Adrenal gland (tissue), 12 donors: ENCODE measurements around the gene ATP2C1. TPM values are rescaled to one million over a fixed set of nuclear protein-coding genes. Genes with fewer than 3 reads are reported as not detected.
"Not testable (repeated sequence)": the region's sequence is repeated elsewhere in the genome, so short reads cannot be mapped to it uniquely, and the experiment has no call there.

ENCODE experiments used
- DNase-seq, 7 donors: peaks; one replicate each; pipeline ENCODE4 v3.0.0-alpha.2; 2019 to 2020
- H3K27ac ChIP-seq, 5 donors: fragments of 200-600 bp; sonication (generic) in 4 of 5; 1 replicate in 3 of 5; 2 replicates in 2 of 5; pipeline versions ENCODE4 v1.5.1 to v1.8.0; 2016 to 2020; ENCODE audit warnings: mild to moderate bottlenecking in 1 of 5
- H3K27me3 ChIP-seq: fragments of 200-600 bp; 2 replicates; pipeline ENCODE4 v1.8.0; 2021
- H3K36me3 ChIP-seq, 2 donors: fragments of 200-600 bp; replicated peaks in 1 of 2; 1 replicate in 1 of 2; 2 replicates in 1 of 2; pipeline versions ENCODE4 v1.5.1 to v1.8.0; 2018 to 2022
- H3K4me1 ChIP-seq, 2 donors: fragments of 200-600 bp; replicated peaks in 1 of 2; 1 replicate in 1 of 2; 2 replicates in 1 of 2; pipeline versions ENCODE4 v1.5.1 to v1.8.0; 2018 to 2021
- H3K4me3 ChIP-seq, 4 donors: fragments of 200-600 bp; sonication (generic) in 3 of 4; one replicate each; pipeline ENCODE4 v1.5.1; 2016 to 2018
- H3K9me3 ChIP-seq, 3 donors: fragments of 200-600 bp; sonication (generic) in 1 of 3; replicated peaks in 1 of 3; 1 replicate in 2 of 3; 2 replicates in 1 of 3; pipeline versions ENCODE4 v1.5.1 to v1.8.0; 2016 to 2021
- POLR2A ChIP-seq, 2 donors: fragments of 450-650 bp; IDR thresholded peaks; one replicate each; pipeline ENCODE4 v1.6.1; 2017; ENCODE audit warnings: antibody characterized with exemption in 2 of 2, mild to moderate bottlenecking in 2 of 2, moderate library complexity in 1 of 2
- WGBS, 4 donors: extraction: QIAGEN DNeasy Blood & Tissue Kit in 2 of 4; methylation state at CpG; one replicate each; pipeline versions ENCODE4 v1.1.5 to v1.1.7; 2013 to 2017; 5-methylcytosine and 5-hydroxymethylcytosine counted together
- intact Hi-C, 2 donors: fragments of 100-400 bp; cut with DNase I; formaldehyde crosslinking; loops; one replicate each; pipeline versions ENCODE4 v1.14.1 to v1.15.0; 2022 to 2023
- polyA plus RNA-seq, 3 donors: library from polyadenylated mRNA; stranded (reverse); fragments of 200-250 nt in 2 of 3; fragments of 350-450 nt in 1 of 3; fragmentation: Illumina TruSeq in 1 of 3; extraction: RNeasy Lipid Tissue Mini Kit (QIAGEN cat#74804) in 1 of 3; gene quantifications; one replicate each; pipeline ENCODE4 v1.2.3, GENCODE V29; 2013 to 2014
- total RNA-seq, 9 donors: library from RNA; depleted of rRNA in 4 of 9; stranded (reverse); fragments of >200 nt in 4 of 9; fragments of 120-200 nt in 1 of 9; fragmentation: NEBNext Ultra II Directional in 1 of 9; extraction: Animal tissue kit (Norgen Biotek cat#: 25700) in 1 of 9; gene quantifications; one replicate each; pipeline versions ENCODE4 v1.1.0 to v1.2.4, GENCODE V29; 2013 to 2023
- TF ChIP-seq, protein P1 (sequence below), 6 experiments: fragments of 450-650 bp in 4 of 6; fragments of 200-600 bp in 2 of 6; sonication (generic) in 1 of 6; IDR thresholded peaks; 1 replicate in 5 of 6; 2 replicates in 1 of 6; pipeline versions ENCODE4 v1.5.1 to v1.8.0; 2016 to 2021; ENCODE audit warnings: antibody characterized with exemption in 6 of 6, mild to moderate bottlenecking in 2 of 6, moderate library complexity in 1 of 6
- donor health status: healthy with polysubstance abuse.
- donor health status: Bipolar disorder and iron deficiency.
- donor health status: DM: yes; HTN: yes; CAD: no.
- donor health status: DM: no; HTN: no; CAD: no.
- donor health status: DM: no; HTN: no; CAD: no.
- donor health status: DM: yes; HTN: yes; CAD: no.

Gene ATP2C1
- total and polyA plus RNA-seq, 12 donors = 26.7 to 78.6 (median 55.5) TPM

DNA sequence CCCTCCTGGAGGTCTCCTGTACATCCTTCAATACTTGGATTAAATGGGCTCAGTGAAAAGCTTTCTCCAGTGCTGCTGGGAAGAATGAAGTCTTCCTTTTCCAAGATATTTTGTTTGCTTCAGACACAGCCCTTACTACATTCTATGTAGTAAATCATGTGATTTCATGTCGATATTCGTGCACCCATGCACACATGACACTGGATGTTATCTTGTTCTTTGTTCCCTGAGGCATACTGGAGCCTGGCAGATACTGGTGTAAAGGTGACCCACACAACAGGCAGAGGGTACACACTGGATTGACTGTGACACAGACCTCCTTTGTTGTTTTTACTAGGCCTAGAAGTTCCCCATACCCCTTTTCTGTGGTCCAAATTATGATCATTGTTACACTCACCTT is 40.3 kb upstream of the ATP2C1 start:
- no peaks in the 10 kb centered on the region for H3K9me3 ChIP-seq
- no peaks in the 10 kb centered on the region for H3K36me3 ChIP-seq
- no peak for TF ChIP-seq POLR2A (IDR thresholded peaks at IDR 0.05)
- TF ChIP-seq, protein P1, sequence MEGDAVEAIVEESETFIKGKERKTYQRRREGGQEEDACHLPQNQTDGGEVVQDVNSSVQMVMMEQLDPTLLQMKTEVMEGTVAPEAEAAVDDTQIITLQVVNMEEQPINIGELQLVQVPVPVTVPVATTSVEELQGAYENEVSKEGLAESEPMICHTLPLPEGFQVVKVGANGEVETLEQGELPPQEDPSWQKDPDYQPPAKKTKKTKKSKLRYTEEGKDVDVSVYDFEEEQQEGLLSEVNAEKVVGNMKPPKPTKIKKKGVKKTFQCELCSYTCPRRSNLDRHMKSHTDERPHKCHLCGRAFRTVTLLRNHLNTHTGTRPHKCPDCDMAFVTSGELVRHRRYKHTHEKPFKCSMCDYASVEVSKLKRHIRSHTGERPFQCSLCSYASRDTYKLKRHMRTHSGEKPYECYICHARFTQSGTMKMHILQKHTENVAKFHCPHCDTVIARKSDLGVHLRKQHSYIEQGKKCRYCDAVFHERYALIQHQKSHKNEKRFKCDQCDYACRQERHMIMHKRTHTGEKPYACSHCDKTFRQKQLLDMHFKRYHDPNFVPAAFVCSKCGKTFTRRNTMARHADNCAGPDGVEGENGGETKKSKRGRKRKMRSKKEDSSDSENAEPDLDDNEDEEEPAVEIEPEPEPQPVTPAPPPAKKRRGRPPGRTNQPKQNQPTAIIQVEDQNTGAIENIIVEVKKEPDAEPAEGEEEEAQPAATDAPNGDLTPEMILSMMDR (IDR thresholded peaks at IDR 0.05) = no peak
- no peak overlapping the region for H3K4me3 ChIP-seq
- DNase-seq = no peak
- H3K4me1 ChIP-seq = peaks cover 3 to 27% of the 10 kb centered on the region in 2 donors
- H3K27ac ChIP-seq = no peak overlapping the region
- intact Hi-C loops = no loop called here
- 46 to 78% (median 67%) methylated on average over 2 of the region's 2 CpGs for WGBS, 4 donors
- no peaks in the 10 kb centered on the region for H3K27me3 ChIP-seq

DNA sequence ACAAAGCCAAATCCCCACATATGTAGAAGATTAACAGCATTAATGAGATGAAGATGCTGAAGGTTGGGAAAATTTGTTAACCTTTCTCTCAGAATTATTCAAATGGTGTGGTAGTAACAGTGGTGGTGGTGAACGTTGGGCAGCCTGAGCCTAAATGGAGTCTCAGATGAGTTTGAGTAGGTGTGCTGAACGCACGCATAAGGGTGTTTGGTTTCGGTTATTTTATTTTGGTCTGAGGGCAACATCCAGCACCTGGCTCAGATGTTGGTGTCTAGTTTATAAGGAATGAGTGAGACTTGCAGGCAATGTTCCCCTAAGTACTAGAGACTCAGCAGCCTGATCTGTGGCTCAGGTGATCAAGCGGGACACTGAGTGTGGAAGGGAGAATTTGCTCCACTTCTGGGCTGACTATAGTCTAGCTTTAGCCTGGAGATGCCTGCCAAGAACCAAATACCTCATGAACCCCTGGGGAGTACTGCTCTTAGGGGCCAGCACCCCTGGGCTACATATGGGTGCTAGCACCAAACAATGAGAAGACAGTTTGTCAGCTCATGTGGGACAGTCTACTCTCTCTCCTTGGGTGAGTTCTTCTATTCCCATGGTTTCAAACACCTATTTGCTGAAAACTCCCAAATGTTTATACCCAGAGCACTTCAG is 39.5 kb upstream of the ATP2C1 start:
- Histone ChIP-seq H3K27ac (no peak overlapping the region), H3K4me1 (peaks cover 3 to 23% of the 10 kb centered on the region in 2 donors), H3K9me3 (no peaks in the 10 kb centered on the region), H3K27me3 (no peaks in the 10 kb centered on the region), H3K36me3 (no peaks in the 10 kb centered on the region), H3K4me3 (no peak overlapping the region)
- DNase-seq = no peak
- TF ChIP-seq, protein P1 (IDR thresholded peaks at IDR 0.05) = no peak
- no peak for TF ChIP-seq POLR2A (IDR thresholded peaks at IDR 0.05)
- intact Hi-C loops = no loop called here
- 90 to 93% (median 93%) methylated on average over 5 of the region's 5 CpGs for WGBS, 4 donors

DNA sequence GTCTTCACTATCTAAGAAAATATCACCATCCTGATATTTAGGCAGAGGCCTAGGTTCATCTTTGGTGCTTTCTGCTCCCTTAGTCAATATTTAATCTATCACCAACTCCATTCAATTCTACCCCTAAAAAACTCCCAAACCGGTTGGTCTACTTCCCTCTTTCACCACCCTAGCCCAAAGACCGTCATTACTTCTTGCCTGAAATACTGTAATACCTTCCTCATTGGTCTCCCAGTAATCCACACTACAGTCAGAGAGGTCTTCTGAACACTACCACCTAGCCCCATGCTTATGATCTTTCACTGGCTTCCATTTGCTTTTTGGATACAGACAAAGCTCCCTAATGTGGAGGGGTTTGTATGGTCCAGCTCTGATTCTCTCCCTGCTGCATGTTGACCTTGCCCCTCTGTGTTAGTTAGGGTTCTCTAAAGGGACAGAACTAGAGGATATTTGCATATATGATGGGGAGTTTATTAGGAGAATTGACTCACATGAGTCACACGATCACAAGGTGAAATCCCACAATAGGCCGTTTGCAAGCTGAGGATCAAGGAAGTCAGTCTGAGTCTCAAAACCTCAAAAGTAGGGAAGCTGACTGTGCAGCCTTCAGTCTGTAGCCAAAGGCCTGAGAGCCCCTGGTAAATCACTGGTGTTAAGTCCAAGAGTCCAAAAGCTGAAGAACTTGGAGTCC is 36.4 kb upstream of the ATP2C1 start:
- no peak overlapping the region for H3K27ac ChIP-seq
- intact Hi-C loops = no loop called here
- 50 to 60% (median 58%) methylated on average over 4 of the region's 4 CpGs for WGBS, 4 donors
- H3K9me3 ChIP-seq = no peaks in the 10 kb centered on the region
- H3K27me3 ChIP-seq = no peaks in the 10 kb centered on the region
- H3K4me3 ChIP-seq = no peak overlapping the region
- peaks cover 0 to 7% of the 10 kb centered on the region in 2 donors for H3K4me1 ChIP-seq
- DNase-seq = no peak
- TF ChIP-seq POLR2A (IDR thresholded peaks at IDR 0.05) = no peak
- TF ChIP-seq, protein P1 (IDR thresholded peaks at IDR 0.05) = no peak
- no peaks in the 10 kb centered on the region for H3K36me3 ChIP-seq

DNA sequence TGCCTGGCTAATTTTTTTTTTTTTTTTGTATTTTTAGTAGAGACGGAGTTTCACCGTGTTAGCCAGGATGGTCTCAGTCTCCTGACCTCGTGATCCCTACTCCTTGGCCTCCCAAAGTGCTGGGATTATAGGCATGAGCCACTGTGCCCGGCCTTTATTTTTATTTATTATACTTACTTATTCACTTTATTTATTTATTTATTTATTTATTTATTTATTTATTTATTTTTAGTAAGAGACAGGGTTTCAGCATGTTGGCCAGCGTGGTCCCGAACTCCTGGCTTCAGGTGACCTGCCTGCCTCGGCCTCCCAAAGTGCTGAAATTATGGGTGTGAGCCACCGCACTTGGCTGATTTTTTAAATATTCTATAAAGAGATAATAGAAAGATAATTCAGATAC is 31.8 kb upstream of the ATP2C1 start:
- H3K27ac ChIP-seq, DNase-seq, H3K4me3 ChIP-seq, intact Hi-C loops, H3K27me3 ChIP-seq, H3K9me3 ChIP-seq, H3K4me1 ChIP-seq, H3K36me3 ChIP-seq: not testable (repeated sequence)
- 94 to 95% (median 95%) methylated on average over 8 of the region's 8 CpGs for WGBS, 4 donors

DNA sequence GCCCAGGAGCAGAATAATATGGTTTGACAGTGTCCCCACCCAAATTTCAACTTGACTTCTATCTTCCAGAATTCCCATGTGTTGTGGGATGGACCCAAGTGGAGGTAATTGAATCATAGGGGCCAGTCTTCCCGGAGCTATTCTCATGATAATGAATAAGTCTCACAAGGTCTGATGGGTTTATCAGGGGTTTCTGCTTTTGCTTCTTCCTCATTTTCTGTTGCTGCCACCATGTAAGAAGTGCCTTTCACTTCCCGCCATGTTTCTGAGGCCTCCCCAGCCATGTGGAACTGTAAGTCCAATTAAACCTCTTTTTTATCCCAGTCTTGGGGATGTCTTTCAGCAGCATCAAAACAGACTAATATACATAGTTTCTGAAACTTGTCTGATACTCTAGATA is 28.4 kb upstream of the ATP2C1 start:
- no peak for DNase-seq
- no peaks in the 10 kb centered on the region for H3K4me1 ChIP-seq
- no peak overlapping the region for H3K4me3 ChIP-seq
- H3K9me3 ChIP-seq = no peaks in the 10 kb centered on the region
- 87 to 93% (median 90%) methylated on average over 2 of the region's 2 CpGs for WGBS, 4 donors
- TF ChIP-seq, protein P1 (IDR thresholded peaks at IDR 0.05) = no peak
- no peak for TF ChIP-seq POLR2A (IDR thresholded peaks at IDR 0.05)
- H3K27ac ChIP-seq = no peak overlapping the region
- intact Hi-C loops = no loop called here
- H3K36me3 ChIP-seq = no peaks in the 10 kb centered on the region
- H3K27me3 ChIP-seq = no peaks in the 10 kb centered on the region
